ENCODE measurements around the gene AUTS2.

The AUTS2 gene

DNA sequence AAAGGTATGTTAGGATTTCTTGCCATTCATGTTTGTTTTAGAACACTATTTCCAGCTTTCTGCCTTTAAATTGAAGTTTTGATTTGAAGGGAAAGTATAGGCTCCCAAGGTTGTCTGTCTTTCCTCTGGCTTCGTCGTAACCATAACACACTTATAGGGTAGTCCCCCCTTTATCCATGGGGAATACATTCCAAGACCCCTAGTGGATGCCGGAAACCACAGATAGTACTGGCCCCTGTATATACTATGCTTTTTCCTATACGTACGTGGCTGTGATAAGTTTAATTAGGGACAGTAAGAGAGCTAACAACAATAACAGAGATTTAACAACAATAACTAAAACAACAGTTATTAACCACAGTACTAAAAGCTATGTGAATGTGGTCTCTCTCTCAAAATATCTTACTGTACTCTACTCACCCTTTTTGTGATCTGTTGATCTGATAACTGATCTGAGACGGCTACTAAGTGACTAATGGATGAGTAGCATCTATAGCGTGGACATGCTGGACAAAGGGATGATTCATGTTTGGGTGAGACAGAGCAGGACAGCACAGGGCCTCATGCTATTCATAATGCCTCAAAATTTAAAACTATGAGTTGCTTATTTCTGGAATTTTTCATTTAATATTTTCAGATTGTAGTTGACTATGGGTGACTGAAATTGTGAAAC, 273.1 kb downstream of the AUTS2 start:
- DNase-seq, result no peak

DNA sequence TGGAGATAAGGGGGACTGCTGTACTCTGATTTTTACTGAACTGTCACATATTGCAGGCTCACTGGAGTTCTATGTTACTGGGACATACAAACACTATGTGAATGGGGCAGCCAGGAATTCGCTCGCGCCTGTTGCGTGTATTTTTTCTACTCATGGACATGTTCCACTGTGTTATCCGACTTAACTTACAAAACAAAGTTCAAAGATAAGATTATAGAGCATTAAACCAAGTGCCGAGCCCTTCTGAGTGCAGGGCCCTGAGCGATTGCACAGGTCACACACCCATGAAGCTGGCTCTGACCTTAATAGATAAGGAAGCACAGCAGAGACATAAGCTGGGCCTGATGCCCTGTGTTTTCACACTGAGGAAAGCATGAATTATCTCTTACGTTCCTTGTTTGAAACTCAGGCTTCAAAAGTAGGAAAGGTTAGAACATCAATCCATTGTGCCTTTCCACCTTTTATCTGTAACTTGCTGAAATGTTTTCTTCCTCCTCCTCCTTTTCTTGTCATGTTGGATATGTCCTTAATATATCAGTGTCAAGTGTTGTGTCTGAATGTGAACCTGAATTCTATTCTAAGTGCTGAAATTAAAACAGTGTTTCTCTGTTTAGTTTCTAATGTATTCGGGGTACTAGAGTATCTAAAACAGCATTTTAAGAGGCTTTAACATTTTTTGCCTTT, 273.8 kb downstream of the AUTS2 start:
- DNase-seq, result no peak

DNA sequence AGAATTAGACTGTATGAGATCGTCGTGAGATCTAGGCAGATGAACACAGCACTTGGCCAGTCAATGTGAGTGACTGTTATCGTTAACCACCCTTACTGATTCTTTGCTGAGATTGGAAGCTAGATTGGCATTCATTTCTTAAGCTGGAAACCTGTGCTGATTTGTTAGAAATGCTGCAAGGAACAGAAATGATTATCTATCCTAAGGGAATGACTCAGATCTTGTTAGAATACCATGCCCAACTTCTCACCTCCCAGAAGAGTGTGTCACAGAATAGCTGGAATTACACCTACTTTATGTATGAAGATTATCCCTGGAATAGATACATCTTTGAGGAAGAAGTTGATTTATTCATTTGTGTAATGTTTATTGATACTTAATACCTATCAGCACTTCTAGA, 275.2 kb downstream of the AUTS2 start:
- DNase-seq, result no peak

DNA sequence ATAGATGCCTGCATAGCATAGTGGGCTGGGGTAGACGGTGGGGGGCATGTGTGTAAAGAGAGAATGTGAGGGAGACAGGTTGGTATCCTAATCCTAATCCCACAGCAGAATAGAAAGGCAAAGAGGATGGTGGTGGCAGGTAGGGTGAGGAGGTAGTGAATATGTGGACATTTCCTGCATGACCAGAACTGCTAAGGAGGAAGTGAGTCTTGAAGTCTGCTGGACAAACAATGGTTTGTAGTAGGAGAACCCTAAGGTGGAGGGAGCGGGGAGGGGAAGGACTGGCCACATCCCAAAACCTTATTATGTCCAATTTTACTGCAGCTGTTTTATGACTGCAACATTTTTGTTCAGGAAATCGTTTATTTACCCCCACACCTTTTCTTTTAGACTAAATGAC, 279.7 kb downstream of the AUTS2 start:
- DNase-seq, result no peak

DNA sequence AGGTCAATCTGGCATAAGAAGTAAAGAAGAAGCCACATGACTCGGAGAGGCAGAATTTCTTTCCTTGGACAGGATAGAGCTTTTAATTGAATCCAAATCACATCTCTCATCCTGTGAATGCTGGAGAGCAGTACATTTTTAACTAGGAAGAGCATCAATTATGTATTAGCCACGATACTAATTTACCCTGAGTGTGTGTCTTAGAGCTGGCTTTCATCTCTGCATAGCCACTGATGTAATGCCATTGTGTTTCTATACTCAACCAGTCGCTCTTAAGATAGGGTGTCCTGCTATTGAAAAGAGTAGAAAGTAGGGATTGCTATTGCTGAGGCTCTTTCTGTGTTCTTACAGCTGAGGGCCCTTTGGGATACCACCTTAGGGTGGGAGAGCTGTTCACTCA, 280.3 kb downstream of the AUTS2 start:
- DNase-seq, result no peak

DNA sequence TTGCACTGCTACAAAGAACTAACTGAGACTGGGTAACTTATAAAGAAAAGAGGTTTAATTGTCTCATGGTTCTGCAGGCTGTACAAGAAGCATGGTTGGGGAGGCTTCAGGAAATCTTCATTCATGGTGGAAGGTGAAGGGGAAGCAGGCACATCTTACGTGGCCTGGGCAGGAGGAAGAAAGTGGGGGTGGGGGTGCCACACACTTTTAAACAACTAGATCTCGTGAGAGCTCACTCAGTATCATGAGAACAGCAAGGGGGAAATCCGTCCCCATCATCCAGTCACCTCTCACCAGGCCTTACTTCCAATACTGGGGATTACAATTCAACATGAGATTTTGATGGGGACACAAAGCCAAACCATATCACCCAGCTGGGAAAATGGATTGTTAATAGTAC, 281.7 kb downstream of the AUTS2 start:
- DNase-seq, result no peak

DNA sequence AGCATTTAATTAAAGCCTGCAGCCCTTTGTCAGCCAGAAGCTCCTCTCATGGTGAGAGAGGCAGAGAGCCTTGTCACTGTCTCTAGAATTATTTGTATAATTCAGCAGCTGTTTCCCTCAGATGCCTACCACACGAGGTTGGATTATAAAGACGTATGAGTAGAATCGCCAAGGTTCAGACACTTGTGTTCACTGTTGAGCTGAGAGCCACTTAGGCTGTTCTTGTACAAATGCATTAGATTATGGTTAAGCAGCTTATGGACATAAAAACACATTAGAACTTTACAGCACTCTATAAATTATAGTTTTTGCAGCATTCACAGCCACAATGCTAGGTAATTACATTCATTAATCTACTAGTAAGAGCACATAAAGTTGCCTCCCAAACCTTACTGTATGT, 282.6 kb downstream of the AUTS2 start:
- DNase-seq, result no peak

DNA sequence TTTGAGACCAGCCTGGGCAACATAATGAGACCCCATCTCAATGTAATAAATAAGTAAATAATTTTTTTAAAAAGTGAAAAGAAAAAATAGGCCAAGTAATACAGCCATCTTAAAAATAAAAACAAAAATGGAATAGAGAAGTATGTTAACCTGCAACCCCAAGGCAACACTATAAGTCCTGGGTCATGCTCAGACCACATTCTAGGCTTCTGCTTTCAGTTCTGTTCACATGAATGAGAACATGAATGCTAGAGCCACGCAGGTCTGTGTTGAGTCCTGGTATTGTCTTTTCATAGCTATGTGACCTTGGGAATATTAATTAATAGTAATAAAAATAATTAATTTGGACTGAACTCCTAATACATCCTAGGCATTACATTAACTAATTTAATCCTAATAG, 284.0 kb downstream of the AUTS2 start:
- no peak for DNase-seq

DNA sequence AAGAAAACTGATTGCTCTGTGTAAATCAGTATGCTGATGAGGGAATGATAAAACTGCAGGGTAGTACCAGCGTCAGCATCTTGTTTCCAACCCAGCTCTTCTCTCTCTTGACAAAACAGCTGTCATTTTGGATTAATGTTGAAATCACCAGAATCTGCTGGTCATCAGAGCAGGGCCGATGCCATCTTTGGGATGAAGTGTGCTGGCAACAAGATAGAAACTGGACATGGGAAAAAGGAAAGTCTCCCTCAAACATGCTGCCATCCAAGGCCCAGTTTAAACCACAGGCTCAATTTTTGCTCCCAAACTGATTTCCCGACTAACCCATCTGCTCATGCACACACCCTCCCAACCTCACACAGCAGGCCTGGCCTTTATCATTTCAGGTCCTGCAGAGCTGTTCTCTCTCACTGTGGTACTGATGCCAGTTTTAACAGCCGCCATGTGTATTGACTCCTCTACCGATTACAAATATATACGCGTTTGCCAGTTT, 285.2 kb downstream of the AUTS2 start:
- no peak for DNase-seq

DNA sequence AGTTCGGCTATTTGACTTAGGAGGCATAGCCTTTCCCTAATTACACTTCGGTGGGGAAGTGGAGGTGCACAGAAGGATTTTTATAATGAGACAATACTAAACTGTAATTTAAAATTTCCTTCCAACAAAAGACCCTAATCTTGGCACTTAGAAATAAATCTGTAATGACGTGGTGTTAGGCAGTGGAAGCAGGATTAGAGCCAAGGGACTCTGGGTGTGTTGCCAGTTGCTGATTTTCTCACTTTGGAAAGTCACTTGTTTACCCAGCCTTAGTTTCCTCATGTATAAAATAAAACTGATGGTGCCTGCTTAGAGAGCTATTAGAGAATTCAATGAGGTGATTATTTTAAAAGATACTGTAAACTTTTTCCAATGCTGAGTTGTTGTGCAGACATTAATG, 287.2 kb downstream of the AUTS2 start:
- no peak for DNase-seq

DNA sequence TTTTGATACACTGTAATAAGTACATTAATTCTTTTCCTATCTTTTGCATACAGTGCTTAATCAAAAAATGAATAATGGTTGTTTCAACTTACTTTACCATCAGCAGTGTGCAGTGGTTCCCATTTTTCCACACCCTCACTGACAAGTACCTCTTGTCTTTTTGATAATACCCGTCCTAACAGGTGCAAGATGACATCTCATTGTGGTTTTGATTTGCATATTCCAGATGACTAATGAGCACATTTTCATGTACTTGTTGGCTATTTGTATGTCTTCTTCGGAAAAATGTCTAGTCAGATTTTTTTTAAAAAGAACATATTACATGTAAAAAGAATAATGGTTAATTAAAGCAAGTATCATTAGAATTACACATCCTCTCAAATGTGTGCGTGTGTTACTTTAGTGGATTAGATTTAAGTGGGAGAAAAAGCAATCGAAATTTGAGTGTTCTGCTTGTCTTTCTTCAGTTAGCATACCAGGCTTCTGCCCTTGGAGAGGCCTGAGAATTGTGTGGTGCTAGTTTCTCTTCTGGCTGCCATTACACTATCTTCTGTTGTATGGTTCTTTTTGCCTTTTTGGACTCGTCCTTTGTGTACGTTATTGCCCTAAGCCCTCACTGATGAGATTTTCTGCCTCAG, 291.2 kb downstream of the AUTS2 start:
- DNase-seq, result no peak

DNA sequence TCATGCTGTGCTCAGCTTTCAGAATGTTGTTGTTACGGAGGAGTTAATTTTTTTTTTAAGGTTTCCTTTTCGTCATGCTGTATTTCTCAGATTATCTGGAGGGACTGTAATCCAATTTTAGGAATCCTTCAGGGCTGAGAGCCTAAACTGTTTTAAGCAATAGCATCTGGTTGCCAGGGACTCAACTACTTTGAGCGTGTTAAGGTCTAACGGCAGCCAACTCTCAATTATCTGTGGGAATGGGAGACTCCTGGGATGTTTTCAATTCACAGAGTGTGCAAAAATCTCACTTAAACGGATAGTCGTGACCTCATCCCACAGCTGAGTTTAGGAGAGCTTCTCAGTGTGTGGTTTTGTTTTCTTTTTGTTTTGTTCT, 291.7 kb downstream of the AUTS2 start:
- DNase-seq, result no peak

DNA sequence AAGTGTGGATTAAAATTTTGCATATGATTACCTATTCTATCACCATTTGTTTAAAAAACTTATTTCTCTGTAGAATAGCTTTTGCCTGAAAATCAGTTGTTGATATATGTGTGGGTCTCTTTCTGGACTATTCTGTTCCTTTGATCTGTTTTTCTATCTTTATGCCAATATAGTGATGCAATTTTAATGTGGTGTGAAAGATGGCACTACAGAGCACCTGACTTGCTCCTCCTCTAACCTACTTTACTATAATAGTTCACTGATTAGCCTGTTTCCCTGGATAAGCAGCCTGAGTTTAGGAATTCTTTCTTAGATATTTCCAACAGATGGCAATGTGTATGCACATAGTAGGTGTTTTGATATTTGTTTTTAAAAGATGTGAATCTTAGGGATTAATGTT, 294.5 kb downstream of the AUTS2 start:
- DNase-seq, result no peak

DNA sequence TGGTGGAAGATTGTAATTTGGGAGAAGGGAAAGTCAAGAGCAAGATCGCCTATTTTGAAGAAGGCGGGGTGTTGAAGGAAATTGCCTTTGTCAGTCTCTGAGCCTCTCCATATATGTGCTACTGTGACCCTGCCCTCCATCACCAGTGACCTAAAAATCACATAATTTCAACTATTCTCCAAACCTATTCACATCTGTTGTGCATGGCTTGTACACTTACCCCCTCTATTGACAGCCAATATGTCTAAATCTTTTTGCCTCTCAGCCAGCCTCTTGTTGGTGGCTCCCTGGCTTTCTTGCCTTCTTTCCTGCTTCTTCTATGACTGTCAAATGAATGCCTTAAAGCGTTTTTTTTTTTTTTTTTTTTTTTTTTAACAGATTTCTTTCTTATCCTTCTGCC, 295.6 kb downstream of the AUTS2 start:
- no peak for DNase-seq

DNA sequence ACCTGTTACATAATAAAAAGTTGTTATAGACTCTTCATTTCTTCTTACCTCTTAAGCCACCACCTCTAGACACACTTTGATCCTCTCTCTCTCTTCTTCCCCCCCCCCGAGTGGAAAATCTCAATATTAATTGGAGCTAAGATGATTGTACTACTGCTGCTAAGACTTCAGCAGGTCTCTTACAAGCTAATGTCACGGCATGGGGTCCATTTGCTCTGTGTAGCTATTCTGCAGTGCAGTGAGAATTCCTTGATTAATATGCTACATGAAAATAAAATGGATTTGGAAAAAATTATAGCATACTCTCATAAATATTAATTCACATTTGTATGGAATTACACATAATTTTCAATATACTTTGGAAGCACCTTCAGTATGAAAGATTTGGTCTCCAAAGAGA, 297.2 kb downstream of the AUTS2 start:
- no peak for DNase-seq

DNA sequence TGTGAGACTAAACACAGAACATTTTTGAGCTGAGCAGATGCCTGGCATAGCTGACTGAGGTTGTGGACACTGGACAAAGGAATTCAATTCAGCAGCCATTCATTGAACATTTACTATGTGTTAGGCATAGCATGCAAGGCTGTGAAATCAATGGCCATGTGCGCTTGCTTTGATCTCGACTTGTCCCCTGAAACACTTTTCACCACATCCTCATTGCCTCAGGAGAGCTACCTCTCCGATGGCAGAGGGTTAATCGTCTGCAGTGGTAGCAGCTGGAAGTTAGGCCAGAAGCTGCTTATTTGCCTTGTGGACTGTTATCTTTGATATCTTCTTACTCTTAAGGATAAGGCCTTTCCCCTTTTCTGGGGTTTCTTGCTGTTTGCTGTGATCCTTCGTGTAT, 297.8 kb downstream of the AUTS2 start:
- no peak for DNase-seq

DNA sequence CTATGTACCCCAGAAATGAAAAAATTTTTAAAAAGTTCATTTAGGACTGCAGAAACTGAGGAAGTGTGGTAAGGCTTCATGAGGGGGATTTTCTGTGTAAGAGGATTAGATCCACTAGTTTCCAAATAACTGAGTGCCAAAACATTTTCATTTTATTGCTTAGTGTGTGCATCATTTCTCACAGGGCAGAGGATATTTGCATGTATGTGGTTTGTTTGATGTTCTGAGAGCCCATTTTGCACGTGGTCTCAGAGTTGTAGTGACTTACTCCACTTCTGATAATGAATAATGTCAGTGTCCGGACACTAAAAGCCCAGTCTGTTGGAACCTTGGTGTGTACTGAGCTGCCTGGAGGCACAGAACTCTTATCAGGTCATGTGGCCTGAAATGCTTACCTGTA, 299.9 kb downstream of the AUTS2 start:
- DNase-seq, result no peak

DNA sequence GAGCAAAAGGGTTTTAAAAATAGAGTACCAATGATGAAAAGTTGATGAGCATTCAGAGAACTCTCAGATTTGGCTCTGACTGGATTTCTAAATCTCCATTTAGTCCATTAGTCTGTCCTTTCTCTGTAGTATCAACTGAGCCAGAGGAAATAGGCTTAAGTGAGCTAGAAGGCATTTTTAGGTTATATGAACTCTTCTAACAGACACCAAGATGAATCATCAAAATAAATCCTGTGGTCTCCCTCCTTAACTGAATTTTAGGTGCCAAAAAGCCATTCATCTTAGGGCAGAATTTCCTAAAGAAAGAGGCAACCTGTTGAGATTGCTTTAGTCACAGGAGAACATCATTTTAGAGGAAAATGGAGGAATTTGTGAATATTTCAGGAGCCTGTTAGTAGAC, 305.1 kb downstream of the AUTS2 start:
- no peak for DNase-seq

DNA sequence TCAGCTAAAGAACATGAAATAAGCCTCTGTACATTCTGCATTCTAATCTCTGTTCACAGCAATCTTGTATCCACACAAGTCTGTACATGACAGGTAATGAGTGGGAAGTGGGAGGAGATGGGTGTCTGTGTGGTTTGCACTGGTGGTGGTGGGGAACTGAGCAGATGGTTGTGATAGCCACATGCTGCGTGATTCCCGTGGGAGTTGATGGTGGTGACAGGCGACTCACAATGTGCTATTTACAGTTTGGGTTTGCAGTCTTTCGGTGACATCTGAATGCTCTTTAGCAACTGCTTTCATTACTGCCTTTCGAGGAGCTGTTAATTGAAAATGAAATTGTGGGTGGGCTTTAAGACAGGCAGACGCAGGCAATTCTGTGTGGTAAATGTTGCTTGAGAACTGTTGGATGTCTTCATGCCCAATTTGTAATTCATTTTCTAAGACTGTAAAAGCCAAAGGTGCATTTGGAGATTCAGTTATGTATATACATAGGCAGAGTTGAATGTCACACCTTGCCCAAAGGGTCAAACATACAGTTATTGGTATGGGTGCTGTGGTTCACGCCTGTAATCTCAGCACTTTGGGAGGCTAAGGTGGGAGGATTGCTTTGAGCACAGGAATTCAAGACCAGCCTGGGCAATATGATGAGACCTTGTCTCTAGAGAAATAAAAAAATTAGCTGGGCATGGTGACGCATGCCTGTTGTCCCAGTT, 308.2 kb downstream of the AUTS2 start:
- DNase-seq, result no peak

DNA sequence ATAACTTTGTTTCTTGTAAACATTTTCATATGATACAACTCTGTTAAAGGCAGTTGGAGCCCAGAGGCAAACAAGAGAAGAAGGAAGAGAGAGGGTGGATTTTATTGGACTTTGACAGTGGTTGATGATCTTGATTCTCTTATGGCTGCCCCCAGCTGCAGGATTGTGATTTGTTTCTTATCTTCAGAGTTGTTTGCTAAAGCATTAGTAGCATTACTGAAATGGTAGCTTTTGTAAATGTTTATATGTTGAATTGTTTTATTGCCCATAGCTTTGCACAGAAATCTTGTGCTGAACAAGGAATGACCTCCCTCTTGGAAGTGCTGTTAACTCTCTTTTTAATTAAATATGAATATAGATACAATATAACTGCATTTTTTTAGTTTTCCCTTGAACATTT, 309.4 kb downstream of the AUTS2 start:
- no peak for DNase-seq

DNA sequence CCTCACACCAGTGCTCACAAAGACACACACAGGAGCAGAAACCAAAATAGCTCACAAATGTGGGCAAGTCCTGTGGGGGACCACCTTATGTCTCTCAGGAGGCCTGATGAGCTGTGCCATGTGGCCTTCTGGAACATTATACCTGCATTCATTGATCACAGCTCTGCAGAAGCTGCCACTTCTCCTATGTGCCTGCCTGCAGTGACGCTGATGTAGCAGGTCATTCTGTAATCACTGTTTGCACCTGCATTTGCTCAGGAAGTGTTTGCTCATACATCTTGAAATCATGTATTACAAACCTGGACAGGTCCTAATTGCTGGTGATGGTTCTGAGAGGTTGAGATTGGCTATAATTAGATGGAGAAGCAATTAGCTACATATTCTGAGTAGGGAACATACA, 310.2 kb downstream of the AUTS2 start:
- no peak for DNase-seq

DNA sequence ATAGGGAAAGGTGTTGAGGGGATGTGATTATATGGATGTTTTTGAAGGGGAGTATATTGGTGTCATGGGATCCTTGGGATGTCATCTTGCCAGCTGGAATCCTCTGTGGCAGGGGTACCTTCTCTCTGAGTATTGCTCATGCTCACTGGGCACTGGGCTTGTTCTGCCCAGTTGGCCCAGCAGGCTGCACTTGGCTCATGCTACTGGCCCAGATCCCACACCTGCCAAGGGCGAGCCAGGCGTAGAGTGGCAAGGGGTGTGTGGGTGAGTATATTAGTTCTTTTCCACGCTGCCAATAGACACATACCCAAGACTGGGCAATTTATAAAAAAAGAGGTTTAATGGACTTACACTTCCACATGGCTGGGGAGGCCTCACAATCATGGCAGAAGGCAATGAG, 311.9 kb downstream of the AUTS2 start:
- DNase-seq, result no peak

DNA sequence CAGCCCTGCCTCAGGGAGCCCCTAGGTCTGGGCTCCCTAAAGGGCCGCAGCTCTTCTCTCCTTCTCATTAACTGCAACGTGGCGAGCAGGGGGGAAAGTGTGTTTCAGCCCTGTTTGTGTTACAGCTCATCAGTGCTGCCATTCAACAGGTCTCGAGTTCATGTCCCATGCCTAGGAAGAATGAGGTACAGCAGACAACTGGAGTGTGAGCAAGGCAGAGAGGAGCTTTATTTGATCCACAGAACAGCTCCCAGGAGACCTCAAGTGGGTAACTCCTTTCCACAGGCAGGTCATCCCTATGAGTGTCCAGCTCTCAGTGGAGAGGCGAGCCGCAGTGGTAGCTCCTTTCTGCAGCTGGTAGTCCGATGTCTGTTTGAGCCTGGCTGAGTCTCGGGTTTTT, 313.1 kb downstream of the AUTS2 start:
- DNase-seq, result no peak

DNA sequence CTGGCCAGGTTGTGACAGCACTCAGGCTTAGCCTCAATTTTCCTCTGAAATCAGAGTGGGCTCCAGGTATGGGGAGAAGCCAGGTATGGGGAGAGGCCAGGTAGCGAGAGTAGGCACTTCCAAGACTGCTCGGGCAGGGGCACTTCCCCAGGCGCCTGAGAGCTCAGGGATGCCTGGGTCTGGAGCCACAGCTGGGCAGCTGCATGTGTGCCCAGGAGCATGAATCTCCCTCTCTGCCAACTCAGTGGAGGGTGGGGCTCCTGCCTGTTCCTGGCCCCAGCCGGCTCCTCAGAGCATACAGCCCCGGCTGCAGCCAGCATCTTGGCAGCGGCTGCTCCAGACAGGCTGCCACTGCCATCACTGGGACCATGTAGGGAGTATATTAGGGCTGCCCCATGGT, 313.9 kb downstream of the AUTS2 start:
- no peak for DNase-seq

Data from stimulated activated CD4-positive, alpha-beta T cell treated with anti-CD3 and anti-CD28 coated beads, Interleukin-4, amount 100 ng/mL, for 24 hours (primary cell).